Uterus (tissue), 2 donors: ENCODE results near the gene SLC16A1.

Experiments
- CTCF ChIP-seq, 4 experiments: fragments of 200-600 bp in 2 of 4; fragments of 450-650 bp in 2 of 4; sonication (generic) in 2 of 4; IDR thresholded peaks; one replicate each; pipeline ENCODE4 v1.5.1; 2016 to 2019; ENCODE audit warnings: antibody characterized with exemption in 4 of 4, mild to moderate bottlenecking in 2 of 4, moderate library complexity in 1 of 4
- POLR2A ChIP-seq, 2 donors: fragments of 450-650 bp; IDR thresholded peaks; one replicate each; pipeline ENCODE4 v1.6.1; 2016; ENCODE audit warnings: antibody characterized with exemption in 2 of 2, mild to moderate bottlenecking in 1 of 2, moderate library complexity in 1 of 2

- no peak for TF ChIP-seq CTCF (IDR thresholded peaks at IDR 0.05)
- no peak for TF ChIP-seq POLR2A (IDR thresholded peaks at IDR 0.05)
Observed at GRCh38 chr1:112862753-112863426, 93.1 kb downstream of the SLC16A1 start.
